Measurements from ENCODE around the gene TBC1D10A. TPM values are rescaled to one million over a fixed set of nuclear protein-coding genes. Genes with fewer than 3 reads are reported as not detected.
A peak's percentile ranks its signal among the peaks of the same experiment; 100 is the strongest.

TBC1D10A gene
- total RNA-seq, 1 experiment from 2014 or later = 12.6 TPM

DNA sequence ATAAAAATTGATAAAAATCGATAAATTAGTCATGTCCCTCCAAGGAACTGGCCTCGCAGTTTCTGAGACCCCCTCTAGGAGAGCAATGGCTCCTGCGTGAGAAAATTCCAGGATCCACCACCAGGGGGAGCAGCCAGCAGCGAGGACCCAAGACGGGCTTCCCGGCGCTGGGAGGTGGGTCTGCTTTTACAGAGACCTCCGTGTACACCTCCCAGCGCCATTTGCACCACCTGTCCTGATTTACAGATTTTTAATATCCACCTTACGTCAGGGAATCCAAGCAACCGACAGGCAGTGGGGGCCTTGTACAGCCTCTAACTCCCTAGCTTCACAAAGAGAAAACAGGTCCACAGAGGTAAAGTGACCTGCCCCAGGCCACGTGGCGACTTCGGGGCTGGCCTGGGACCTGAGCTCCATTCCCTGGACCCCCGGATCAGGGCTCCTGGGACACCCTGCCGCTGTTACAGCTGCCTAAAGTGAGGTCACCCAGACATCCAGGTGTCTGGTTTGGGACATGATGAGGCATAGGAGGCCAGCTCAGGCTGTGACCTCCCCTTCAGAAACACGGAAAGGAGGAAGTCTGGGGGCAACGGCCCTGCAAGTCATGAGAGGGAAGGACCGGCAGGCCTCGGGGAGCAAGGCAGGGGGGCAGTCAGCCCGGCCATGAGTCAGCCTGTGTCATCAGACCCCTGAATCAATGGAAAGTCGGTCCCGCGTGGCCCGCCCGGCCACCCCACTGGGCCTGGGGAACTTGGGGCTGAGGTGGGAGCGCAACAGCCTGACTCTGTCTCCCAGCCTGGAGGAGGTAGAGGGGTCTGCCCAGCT, 63.6 kb downstream of the TBC1D10A start:
- peak overlapping the region; percentile 71 for H3K4me2 ChIP-seq (ENCODE audit: low read length)
- ChIA-PET CTCF (interaction anchor here (1.0 to 1.1 kb wide), 2 partner anchors 25 to 64 kb away, joined by 3 to 4 read pairs; partner anchors contain the start of gene TBC1D10A), POLR2A (ENCODE audit: unreplicated experiment) (no interaction called here)
- BruUV-seq (replicated peaks) = no TSS peak
- H3K79me2 ChIP-seq (ENCODE audit: low read length) = peaks cover 9% of the 10 kb centered on the region
- H3K4me1 ChIP-seq (ENCODE audit: insufficient read depth, low read length) = peaks cover 15% of the 10 kb centered on the region
- intact Hi-C loops (cut with micrococcal nuclease) = no loop called here
- H3K9me3 ChIP-seq (ENCODE audit: low read length) = no peaks in the 10 kb centered on the region
- no peaks in the 10 kb centered on the region for H3K27me3 ChIP-seq (ENCODE audit: low read length)
- H4K20me1 ChIP-seq (ENCODE audit: low read length) = no peaks in the 10 kb centered on the region
- peak overlapping the region; percentile 45; the same call in 1 of the 2 replicates for H3K4me3 ChIP-seq (ENCODE audit: low read length)
- no peaks in the 10 kb centered on the region for H3K36me3 ChIP-seq (ENCODE audit: low read depth, low read length)
- H2AFZ ChIP-seq (ENCODE audit: low read length) = peak overlapping the region; percentile 83
- H3K9ac ChIP-seq (ENCODE audit: low read length) = peak overlapping the region; percentile 60
- no peak overlapping the region; the same call in 1 of the 2 replicates for H3K27ac ChIP-seq (ENCODE audit: low read length)
- ATAC-seq (peak; percentile 48), DNase-seq (peak; percentile 72)
- TF ChIP-seq EZH2phosphoT487 (IDR thresholded peaks at IDR 0.05; ENCODE audit: borderline replicate concordance, low read length) (no peak), EZH2 (IDR thresholded peaks at IDR 0.05; ENCODE audit: low read length, unreplicated experiment) (no peak), CTCF (conservative IDR thresholded peaks at IDR 0.05; ENCODE audit: low read depth, low read length) (peak; percentile 83)
- no peaks in the 10 kb centered on the region for H3K9me2 ChIP-seq (replicated peaks; ENCODE audit: low read length)
- H3F3A ChIP-seq (ENCODE audit: low read length, unreplicated experiment) = no peaks in the 10 kb centered on the region

- H3K4me1 ChIP-seq (ENCODE audit: insufficient read depth, low read length) = peaks cover 22% of the 10 kb centered on the region
- H4K20me1 ChIP-seq (ENCODE audit: low read length) = no peaks in the 10 kb centered on the region
- no peaks in the 10 kb centered on the region for H3K9me3 ChIP-seq (ENCODE audit: low read length)
- no peaks in the 10 kb centered on the region for H3K36me3 ChIP-seq (ENCODE audit: low read depth, low read length)
- no peaks in the 10 kb centered on the region for H3K9me2 ChIP-seq (replicated peaks; ENCODE audit: low read length)
- no TSS peak for BruUV-seq (replicated peaks)
- H3K9ac ChIP-seq (ENCODE audit: low read length) = no peak overlapping the region
- H3K79me2 ChIP-seq (ENCODE audit: low read length) = peaks cover 19% of the 10 kb centered on the region
- no peak overlapping the region for H3K4me2 ChIP-seq (ENCODE audit: low read length)
- ATAC-seq (no peak), DNase-seq (no peak)
- CTCF ChIA-PET = no interaction called here
- TF ChIP-seq CTCF (conservative IDR thresholded peaks at IDR 0.05; ENCODE audit: low read depth, low read length) = no peak
- TF ChIP-seq EZH2phosphoT487 (IDR thresholded peaks at IDR 0.05; ENCODE audit: borderline replicate concordance, low read length) = no peak
- no peak for TF ChIP-seq EZH2 (IDR thresholded peaks at IDR 0.05; ENCODE audit: low read length, unreplicated experiment)
- POLR2A ChIA-PET (ENCODE audit: unreplicated experiment) = no interaction called here
- H3K27ac ChIP-seq (ENCODE audit: low read length) = no peak overlapping the region
- H3F3A ChIP-seq (ENCODE audit: low read length, unreplicated experiment) = no peaks in the 10 kb centered on the region
- intact Hi-C loops (cut with micrococcal nuclease) = no loop called here
- H2AFZ ChIP-seq (ENCODE audit: low read length) = no peak overlapping the region
- H3K4me3 ChIP-seq (ENCODE audit: low read length) = no peak overlapping the region
- H3K27me3 ChIP-seq (ENCODE audit: low read length) = no peaks in the 10 kb centered on the region
These were observed 64.6 kb downstream of the TBC1D10A start for GRCh38 chr22:30262112-30262511.

DNA sequence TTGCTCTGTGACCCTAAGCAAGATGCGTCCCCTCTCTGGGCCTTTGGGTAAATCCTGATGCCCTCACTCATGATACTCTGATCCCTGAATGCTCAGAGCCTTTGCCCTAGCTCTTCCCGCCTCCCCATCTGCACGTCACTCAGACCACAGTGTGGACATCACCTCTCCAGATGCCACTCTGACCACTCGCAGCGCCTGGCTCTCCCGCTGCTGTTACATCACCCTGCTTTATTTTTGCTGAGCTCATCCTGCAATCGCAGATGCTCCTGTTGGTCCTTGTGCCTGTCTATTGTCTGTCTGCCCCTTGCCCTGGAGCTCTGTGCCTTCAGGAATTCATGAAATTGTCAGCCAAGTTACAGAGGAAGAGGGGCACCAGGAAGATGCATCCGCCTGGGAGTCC, 65.6 kb downstream of the TBC1D10A start:
- ChIA-PET CTCF (no interaction called here), POLR2A (ENCODE audit: unreplicated experiment) (no interaction called here)
- Histone ChIP-seq H3K27me3 (ENCODE audit: low read length) (no peaks in the 10 kb centered on the region), H2AFZ (ENCODE audit: low read length) (no peak overlapping the region), H3K9me3 (ENCODE audit: low read length) (no peaks in the 10 kb centered on the region), H3F3A (ENCODE audit: low read length, unreplicated experiment) (no peaks in the 10 kb centered on the region), H3K79me2 (ENCODE audit: low read length) (peaks cover 29% of the 10 kb centered on the region), H3K9me2 (replicated peaks; ENCODE audit: low read length) (no peaks in the 10 kb centered on the region), H3K4me3 (ENCODE audit: low read length) (no peak overlapping the region), H3K4me2 (ENCODE audit: low read length) (no peak overlapping the region), H3K36me3 (ENCODE audit: low read depth, low read length) (peaks cover under 1% of the 10 kb centered on the region; the same call in 1 of the 2 replicates), H3K27ac (ENCODE audit: low read length) (no peak overlapping the region), H4K20me1 (ENCODE audit: low read length) (no peaks in the 10 kb centered on the region), H3K4me1 (ENCODE audit: insufficient read depth, low read length) (peaks cover 31% of the 10 kb centered on the region), H3K9ac (ENCODE audit: low read length) (no peak overlapping the region)
- intact Hi-C loops (cut with micrococcal nuclease) = no loop called here
- BruUV-seq (replicated peaks) = no TSS peak
- no peak for DNase-seq
- ATAC-seq = no peak
- TF ChIP-seq EZH2 (IDR thresholded peaks at IDR 0.05; ENCODE audit: low read length, unreplicated experiment) = no peak
- no peak for TF ChIP-seq CTCF (conservative IDR thresholded peaks at IDR 0.05; ENCODE audit: low read depth, low read length)
- TF ChIP-seq EZH2phosphoT487 (IDR thresholded peaks at IDR 0.05; ENCODE audit: borderline replicate concordance, low read length) = no peak

All from PC-3 (cell line).